ENCODE results near the gene CAPN1.
"Not testable (repeated sequence)": the region's sequence is repeated elsewhere in the genome, so short reads cannot be mapped to it uniquely, and the experiment has no call there.

Gene CAPN1

DNA sequence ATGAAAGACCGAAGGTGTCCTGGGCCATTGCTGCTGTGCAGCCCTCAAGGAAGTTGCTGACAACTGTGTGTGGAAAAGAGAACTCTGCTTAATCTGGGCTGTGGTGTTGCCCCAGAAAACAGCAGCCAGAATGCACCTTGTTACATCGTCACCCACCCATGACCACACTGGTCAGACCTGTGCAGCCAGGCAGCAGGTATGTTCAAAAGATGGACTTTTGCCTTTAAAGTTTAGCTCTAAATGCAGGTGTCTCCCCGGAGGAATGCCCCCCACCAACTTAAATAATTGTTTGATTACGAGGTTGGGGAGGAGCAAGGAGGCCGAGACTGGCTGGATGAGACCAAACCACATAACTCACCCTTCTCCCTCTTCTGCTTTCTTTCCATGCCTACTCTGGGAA lies 64.8 kb downstream of the CAPN1 start:
- Histone ChIP-seq H3K9ac (ENCODE audit: low read length in 5 of 5) (no peak overlapping the region), H3K9me3 (ENCODE audit: control insufficient read depth in 5 of 5, low read length in 5 of 5) (peaks cover 0 to 2% (median 0%) of the 10 kb centered on the region in 5 donors), H3K27ac (ENCODE audit: low read depth, low read length) (no peak overlapping the region), H3K4me1 (ENCODE audit: control insufficient read depth in 5 of 5, insufficient read depth in 5 of 5, low read length in 5 of 5) (peaks cover 0 to 1% (median 0%) of the 10 kb centered on the region in 5 donors), H3K27me3 (ENCODE audit: control insufficient read depth in 5 of 5, insufficient read depth in 4 of 5, low read length in 5 of 5) (no peaks in the 10 kb centered on the region), H3K36me3 (ENCODE audit: control insufficient read depth in 5 of 5, insufficient read depth in 5 of 5, low read length in 5 of 5) (no peaks in the 10 kb centered on the region), H3K4me3 (ENCODE audit: low read depth in 1 of 5, low read length in 5 of 5) (no peak overlapping the region)

GRCh38 chr11:65248184-65248710 lies 66.5 kb downstream of the CAPN1 start:
- not testable (repeated sequence) for H3K4me3 ChIP-seq (ENCODE audit: low read depth in 1 of 5, low read length in 5 of 5); H3K4me1 ChIP-seq (ENCODE audit: control insufficient read depth in 5 of 5, insufficient read depth in 5 of 5, low read length in 5 of 5); H3K36me3 ChIP-seq (ENCODE audit: control insufficient read depth in 5 of 5, insufficient read depth in 5 of 5, low read length in 5 of 5); H3K27ac ChIP-seq (ENCODE audit: low read depth, low read length); H3K9ac ChIP-seq (ENCODE audit: low read length in 5 of 5); H3K27me3 ChIP-seq (ENCODE audit: control insufficient read depth in 5 of 5, insufficient read depth in 4 of 5, low read length in 5 of 5); H3K9me3 ChIP-seq (ENCODE audit: control insufficient read depth in 5 of 5, low read length in 5 of 5)

GRCh38 chr11:65251476-65251875 lies 69.7 kb downstream of the CAPN1 start:
- no peak overlapping the region for H3K9ac ChIP-seq (ENCODE audit: low read length in 5 of 5)
- H3K4me3 ChIP-seq (ENCODE audit: low read depth in 1 of 5, low read length in 5 of 5): no peak overlapping the region
- H3K27me3 ChIP-seq (ENCODE audit: control insufficient read depth in 5 of 5, insufficient read depth in 4 of 5, low read length in 5 of 5): no peaks in the 10 kb centered on the region
- H3K9me3 ChIP-seq (ENCODE audit: control insufficient read depth in 5 of 5, low read length in 5 of 5): no peaks in the 10 kb centered on the region
- no peak overlapping the region for H3K27ac ChIP-seq (ENCODE audit: low read depth, low read length)
- peaks cover 0 to 5% (median 0%) of the 10 kb centered on the region in 5 donors for H3K4me1 ChIP-seq (ENCODE audit: control insufficient read depth in 5 of 5, insufficient read depth in 5 of 5, low read length in 5 of 5)
- no peaks in the 10 kb centered on the region for H3K36me3 ChIP-seq (ENCODE audit: control insufficient read depth in 5 of 5, insufficient read depth in 5 of 5, low read length in 5 of 5)

DNA sequence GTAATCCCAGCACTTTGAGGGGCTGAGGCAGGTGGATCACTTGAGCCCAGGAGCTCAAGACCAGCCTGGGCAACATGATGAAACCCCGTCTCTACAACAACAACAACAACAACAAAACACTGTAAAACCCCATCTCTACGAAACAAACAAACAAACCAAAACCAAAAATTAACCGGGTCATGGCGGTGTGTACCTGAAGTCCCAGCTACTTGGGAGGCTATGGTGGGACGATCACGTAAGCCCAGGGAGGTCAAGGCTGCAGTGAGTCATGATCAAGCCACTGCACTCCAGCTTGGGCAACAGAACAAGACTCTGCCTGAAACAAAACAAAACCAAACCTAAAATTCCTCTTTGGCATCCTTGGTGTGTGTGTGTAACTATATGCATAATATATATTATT lies 73.0 kb downstream of the CAPN1 start:
- H3K27ac ChIP-seq (ENCODE audit: low read depth, low read length): no peak overlapping the region
- no peak overlapping the region for H3K9ac ChIP-seq (ENCODE audit: low read length in 5 of 5)
- H3K9me3 ChIP-seq (ENCODE audit: control insufficient read depth in 5 of 5, low read length in 5 of 5): no peaks in the 10 kb centered on the region
- no peaks in the 10 kb centered on the region for H3K27me3 ChIP-seq (ENCODE audit: control insufficient read depth in 5 of 5, insufficient read depth in 4 of 5, low read length in 5 of 5)
- no peaks in the 10 kb centered on the region for H3K36me3 ChIP-seq (ENCODE audit: control insufficient read depth in 5 of 5, insufficient read depth in 5 of 5, low read length in 5 of 5)
- H3K4me3 ChIP-seq (ENCODE audit: low read depth in 1 of 5, low read length in 5 of 5): no peak overlapping the region
- H3K4me1 ChIP-seq (ENCODE audit: control insufficient read depth in 5 of 5, insufficient read depth in 5 of 5, low read length in 5 of 5): peaks cover 0 to 5% (median 0%) of the 10 kb centered on the region in 5 donors

GRCh38 chr11:65258988-65259387 lies 77.3 kb downstream of the CAPN1 start:
- Histone ChIP-seq H3K27ac (ENCODE audit: low read depth, low read length) (no peak overlapping the region), H3K9ac (ENCODE audit: low read length in 5 of 5) (no peak overlapping the region)

DNA sequence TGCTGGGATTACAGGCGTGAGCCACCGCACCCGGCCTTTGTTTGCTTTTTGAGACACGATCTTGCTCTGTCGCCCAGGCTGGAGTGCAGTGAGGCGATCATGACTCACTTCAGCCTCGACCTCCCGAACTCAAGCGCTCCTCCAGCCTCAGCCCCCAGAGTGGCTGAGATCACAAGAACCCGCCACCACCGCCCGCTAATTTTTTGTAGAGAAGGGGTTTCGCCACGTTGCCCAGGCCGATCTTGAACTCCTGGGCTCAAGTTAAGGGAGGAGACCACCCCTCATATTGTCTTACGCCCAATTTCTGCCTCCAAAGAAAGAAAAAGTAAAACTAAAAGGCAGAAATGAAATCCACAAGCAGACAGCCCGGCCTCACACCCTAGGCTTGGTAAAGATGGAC lies 78.6 kb downstream of the CAPN1 start:
- Histone ChIP-seq H3K27me3 (ENCODE audit: control insufficient read depth in 5 of 5, insufficient read depth in 4 of 5, low read length in 5 of 5) (no peaks in the 10 kb centered on the region), H3K36me3 (ENCODE audit: control insufficient read depth in 5 of 5, insufficient read depth in 5 of 5, low read length in 5 of 5) (no peaks in the 10 kb centered on the region), H3K9ac (ENCODE audit: low read length in 5 of 5) (no peak overlapping the region), H3K9me3 (ENCODE audit: control insufficient read depth in 5 of 5, low read length in 5 of 5) (no peaks in the 10 kb centered on the region), H3K4me3 (ENCODE audit: low read depth in 1 of 5, low read length in 5 of 5) (no peak overlapping the region), H3K4me1 (ENCODE audit: control insufficient read depth in 5 of 5, insufficient read depth in 5 of 5, low read length in 5 of 5) (peaks cover 8 to 21% (median 17%) of the 10 kb centered on the region in 5 donors), H3K27ac (ENCODE audit: low read depth, low read length) (no peak overlapping the region)

More at GRCh38 chr11:65258988-65259387, 77.3 kb downstream of the CAPN1 start:
- Histone ChIP-seq H3K9me3 (ENCODE audit: control insufficient read depth in 5 of 5, low read length in 5 of 5) (no peaks in the 10 kb centered on the region), H3K36me3 (ENCODE audit: control insufficient read depth in 5 of 5, insufficient read depth in 5 of 5, low read length in 5 of 5) (no peaks in the 10 kb centered on the region), H3K4me3 (ENCODE audit: low read depth in 1 of 5, low read length in 5 of 5) (no peak overlapping the region), H3K4me1 (ENCODE audit: control insufficient read depth in 5 of 5, insufficient read depth in 5 of 5, low read length in 5 of 5) (peaks cover 8 to 21% (median 17%) of the 10 kb centered on the region in 5 donors), H3K27me3 (ENCODE audit: control insufficient read depth in 5 of 5, insufficient read depth in 4 of 5, low read length in 5 of 5) (no peaks in the 10 kb centered on the region)

DNA sequence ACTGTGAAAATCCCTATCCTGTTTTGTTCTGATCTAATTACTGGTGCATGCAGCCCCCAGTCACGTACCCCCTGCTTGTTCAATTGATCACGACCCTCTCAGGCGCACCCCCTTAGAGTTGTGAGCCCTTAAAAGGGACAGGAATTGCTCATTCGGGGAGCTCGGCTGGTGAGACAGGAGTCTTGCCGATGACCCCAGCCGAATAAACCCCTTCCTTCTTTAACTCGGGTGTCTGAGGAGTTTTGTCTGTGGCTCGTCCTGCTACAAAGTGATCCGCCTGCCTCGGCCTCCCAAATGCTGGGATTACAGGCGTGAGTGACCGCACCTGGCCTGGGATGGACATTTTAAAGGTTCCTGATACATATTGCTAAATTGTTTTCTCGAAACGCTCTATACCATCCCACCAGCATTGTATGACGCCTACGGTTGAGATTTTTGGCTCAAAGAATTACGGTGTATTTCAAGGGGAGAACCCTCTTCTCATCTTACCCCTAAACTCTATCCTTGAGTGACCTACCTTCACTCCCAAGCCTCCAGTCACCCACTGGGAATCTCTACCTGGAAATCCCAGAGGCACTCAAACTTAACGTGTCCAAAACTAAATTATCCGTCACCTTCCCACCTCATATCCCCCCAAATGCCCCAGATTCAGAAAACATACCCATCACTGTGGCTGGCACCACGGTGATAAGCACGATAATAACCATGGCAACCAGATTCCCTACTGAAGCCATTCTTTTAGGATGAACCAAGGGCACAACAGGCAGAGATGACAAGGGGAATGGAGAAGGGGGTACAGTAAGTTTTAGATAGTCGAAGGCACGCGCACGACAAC lies 79.2 kb downstream of the CAPN1 start:
- H3K4me3 ChIP-seq (ENCODE audit: low read depth in 1 of 5, low read length in 5 of 5): peak overlapping the region; percentile 70 to 94 (median 88)
- peak overlapping the region; percentile 69 to 89 (median 71) for H3K9ac ChIP-seq (ENCODE audit: low read length in 5 of 5)
- H3K4me1 ChIP-seq (ENCODE audit: control insufficient read depth in 5 of 5, insufficient read depth in 5 of 5, low read length in 5 of 5): peaks cover 8 to 21% (median 17%) of the 10 kb centered on the region in 5 donors
- peak overlapping the region; percentile 90 for H3K27ac ChIP-seq (ENCODE audit: low read depth, low read length)
- no peaks in the 10 kb centered on the region for H3K9me3 ChIP-seq (ENCODE audit: control insufficient read depth in 5 of 5, low read length in 5 of 5)
- H3K36me3 ChIP-seq (ENCODE audit: control insufficient read depth in 5 of 5, insufficient read depth in 5 of 5, low read length in 5 of 5): no peaks in the 10 kb centered on the region
- H3K27me3 ChIP-seq (ENCODE audit: control insufficient read depth in 5 of 5, insufficient read depth in 4 of 5, low read length in 5 of 5): no peaks in the 10 kb centered on the region
